Activated CD4-positive, CD25-positive, alpha-beta regulatory T cell treated with anti-CD3 and anti-CD28 coated beads, Interleukin-2, amount 50 U/mL, for 24 hours (primary cell): ENCODE measurements around the gene MRPS26.
"Not testable (repeated sequence)": the region's sequence is repeated elsewhere in the genome, so short reads cannot be mapped to it uniquely, and the experiment has no call there.

Experiments used
- ATAC-seq, 2 donors: fragments of 150-1000 bp; cut with Tn5 transposase; one replicate each; pipeline ENCODE4 v1.10.0; 2021; ENCODE audit warnings: mild to moderate bottlenecking in 1 of 2, moderate library complexity in 1 of 2

The MRPS26 gene

DNA sequence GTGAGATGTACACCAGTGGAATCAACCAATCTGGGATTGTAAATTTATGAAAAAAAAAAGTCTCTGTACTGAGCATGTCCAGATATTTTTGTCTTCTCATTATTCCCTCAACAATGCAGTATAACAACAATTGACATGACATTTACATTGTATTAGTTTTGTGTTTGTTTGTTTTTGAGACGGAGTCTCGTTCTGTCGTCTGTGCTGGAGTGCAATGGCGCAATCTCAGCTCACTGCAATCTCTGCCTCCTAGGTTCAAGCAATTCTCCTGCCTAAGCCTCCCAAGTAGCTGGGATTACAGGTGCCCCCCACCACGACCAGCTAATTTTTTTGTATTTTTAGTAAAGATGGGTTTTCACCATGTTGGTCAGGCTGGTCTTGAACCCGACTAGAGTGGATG lies 29.5 kb downstream of the MRPS26 start:
- not testable (repeated sequence) for ATAC-seq

GRCh38 chr20:3077618-3078134 lies 31.8 kb downstream of the MRPS26 start:
- ATAC-seq = no peak

- ATAC-seq = no peak
Observed at GRCh38 chr20:3080939-3081388, 35.1 kb downstream of the MRPS26 start.

- ATAC-seq = no peak
Observed at GRCh38 chr20:3081641-3082040, 35.8 kb downstream of the MRPS26 start.

DNA sequence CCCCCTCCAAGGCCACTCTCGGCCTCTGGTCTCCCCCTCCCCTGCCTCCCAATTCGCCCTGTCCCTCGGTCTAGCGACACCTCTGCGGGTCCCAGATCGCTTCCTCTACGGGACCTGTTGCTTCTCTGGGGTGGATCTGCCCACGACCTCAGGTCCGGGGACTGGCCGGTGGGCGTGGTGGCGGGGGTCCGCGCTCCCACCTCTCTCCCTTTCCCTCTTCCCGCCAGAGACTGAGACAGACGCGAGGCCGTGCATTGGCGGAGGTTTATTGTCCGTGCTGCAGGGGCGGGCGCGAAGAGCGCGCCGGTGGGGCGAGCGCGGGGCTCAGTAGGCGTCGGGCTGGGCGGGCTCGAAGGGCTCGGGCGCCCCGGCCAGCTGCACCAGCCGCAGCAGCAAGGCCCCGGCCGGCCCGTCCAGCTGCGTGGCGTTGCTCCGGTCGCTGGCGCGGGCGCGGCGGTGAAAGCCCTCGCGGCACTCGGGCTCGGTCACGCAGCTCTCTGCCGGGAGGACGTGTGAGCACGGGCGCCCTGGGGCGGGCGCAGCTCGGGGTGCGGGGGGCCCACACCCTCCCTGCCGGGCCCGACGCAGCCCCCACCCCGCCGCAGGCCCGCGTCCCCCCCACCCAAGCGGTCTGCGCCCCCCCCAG lies 36.6 kb downstream of the MRPS26 start:
- peak; percentile 36 to 53 for ATAC-seq

GRCh38 chr20:3082955-3083952 lies 37.4 kb downstream of the MRPS26 start:
- ATAC-seq = peak; percentile 18 to 42

GRCh38 chr20:3084283-3084985 lies 38.6 kb downstream of the MRPS26 start, which contains the start of gene AVP:
TSS of gene AVP (minus strand) at chr20:3084724. CDS start at chr20:3084674, 50 bp downstream.
- no peak for ATAC-seq

DNA sequence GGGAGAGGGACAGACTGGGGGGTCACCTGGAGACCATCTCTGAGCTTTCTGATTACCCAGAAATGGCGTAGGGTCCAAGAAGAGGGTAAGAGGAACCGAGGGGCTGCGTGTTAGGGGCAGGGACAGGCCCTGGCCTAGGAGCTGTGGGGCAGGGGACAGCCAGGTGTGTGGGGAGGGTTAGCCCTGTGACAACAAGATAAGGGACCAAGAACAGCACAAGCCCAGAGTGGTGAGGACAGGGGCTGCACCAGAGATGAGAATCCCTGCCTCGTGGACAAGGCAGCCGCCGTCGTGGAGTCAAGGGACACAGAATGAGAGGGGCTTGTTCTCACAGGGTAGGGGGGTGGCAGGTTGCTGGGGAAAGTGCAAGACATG lies 39.1 kb downstream of the MRPS26 start:
- no peak for ATAC-seq

GRCh38 chr20:3085571-3086072 lies 39.8 kb downstream of the MRPS26 start:
- no peak for ATAC-seq

- no peak for ATAC-seq
Observed at GRCh38 chr20:3088031-3088430, 42.2 kb downstream of the MRPS26 start.

DNA sequence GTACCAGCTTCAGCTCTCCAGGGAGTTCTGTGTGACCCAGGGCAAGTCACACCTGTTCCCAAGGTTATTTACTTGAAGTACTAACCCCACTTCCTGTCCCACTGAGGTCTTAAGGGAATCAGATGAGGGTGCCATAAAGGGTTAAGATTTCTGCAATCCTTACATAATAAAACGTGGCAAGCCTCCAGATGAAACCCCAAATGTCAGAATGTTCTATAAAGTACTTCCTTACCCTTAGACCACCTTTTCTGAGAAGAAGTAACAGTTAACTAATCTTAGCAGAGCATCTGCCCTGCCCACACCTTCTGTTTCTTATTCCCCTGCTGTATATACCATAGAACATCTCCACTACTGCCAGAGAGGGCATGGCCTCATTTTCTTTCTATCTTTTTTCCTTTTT lies 44.7 kb downstream of the MRPS26 start:
- ATAC-seq = no peak

- peak; percentile 50 to 62 for ATAC-seq
Observed at GRCh38 chr20:3092611-3093379, 46.9 kb downstream of the MRPS26 start.

GRCh38 chr20:3093861-3094361 lies 48.1 kb downstream of the MRPS26 start:
- ATAC-seq = peak; percentile 21 to 23

- ATAC-seq = no peak
Observed at GRCh38 chr20:3094848-3095629, 49.2 kb downstream of the MRPS26 start.
